NB4 (cell line): ENCODE data around the gene PARK7.

Source experiments
- MYC ChIP-seq: IDR thresholded peaks from 2 replicates; pipeline ENCODE4 v1.6.1; 2011; ENCODE audit warnings: low read depth, low read length
- POLR2A ChIP-seq: IDR thresholded peaks from 2 replicates; pipeline ENCODE4 v1.6.1; 2011; ENCODE audit warnings: mild to moderate bottlenecking; ENCODE audit not compliant: insufficient read length; ENCODE audit errors: extremely low read depth
- TF ChIP-seq, protein P1 (sequence below): IDR thresholded peaks from one replicate; pipeline ENCODE4 v1.5.1; 2012; ENCODE audit warnings: low read depth, low read length

DNA sequence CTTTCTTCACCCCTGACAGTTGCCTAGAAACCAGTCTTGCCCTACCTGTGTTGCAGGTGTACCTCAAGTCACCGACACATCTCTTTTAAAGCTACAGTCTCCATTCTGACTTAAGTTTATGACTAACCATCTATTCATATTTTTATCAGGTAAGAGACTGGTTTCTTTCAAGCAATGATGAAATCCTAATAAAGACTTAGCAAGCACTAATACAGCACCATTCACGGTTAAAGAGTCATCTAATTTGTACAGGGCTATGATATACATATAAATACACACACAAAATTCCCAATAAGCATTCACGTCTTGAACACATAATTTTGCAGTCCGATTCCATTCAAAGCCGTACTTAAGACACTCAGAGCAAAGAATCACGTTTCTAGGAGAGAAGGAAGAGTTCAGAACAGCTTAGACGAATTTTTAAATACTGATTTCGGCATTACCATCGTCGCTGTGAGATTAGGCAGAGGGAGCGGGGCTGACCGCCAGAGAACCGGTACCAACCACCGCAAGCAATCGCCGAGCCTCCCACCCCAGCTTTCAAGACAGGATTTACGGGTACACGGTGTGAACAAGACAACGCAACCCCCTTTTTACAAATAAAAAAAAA, 63.7 kb downstream of the PARK7 start:
- TF ChIP-seq, protein P1, sequence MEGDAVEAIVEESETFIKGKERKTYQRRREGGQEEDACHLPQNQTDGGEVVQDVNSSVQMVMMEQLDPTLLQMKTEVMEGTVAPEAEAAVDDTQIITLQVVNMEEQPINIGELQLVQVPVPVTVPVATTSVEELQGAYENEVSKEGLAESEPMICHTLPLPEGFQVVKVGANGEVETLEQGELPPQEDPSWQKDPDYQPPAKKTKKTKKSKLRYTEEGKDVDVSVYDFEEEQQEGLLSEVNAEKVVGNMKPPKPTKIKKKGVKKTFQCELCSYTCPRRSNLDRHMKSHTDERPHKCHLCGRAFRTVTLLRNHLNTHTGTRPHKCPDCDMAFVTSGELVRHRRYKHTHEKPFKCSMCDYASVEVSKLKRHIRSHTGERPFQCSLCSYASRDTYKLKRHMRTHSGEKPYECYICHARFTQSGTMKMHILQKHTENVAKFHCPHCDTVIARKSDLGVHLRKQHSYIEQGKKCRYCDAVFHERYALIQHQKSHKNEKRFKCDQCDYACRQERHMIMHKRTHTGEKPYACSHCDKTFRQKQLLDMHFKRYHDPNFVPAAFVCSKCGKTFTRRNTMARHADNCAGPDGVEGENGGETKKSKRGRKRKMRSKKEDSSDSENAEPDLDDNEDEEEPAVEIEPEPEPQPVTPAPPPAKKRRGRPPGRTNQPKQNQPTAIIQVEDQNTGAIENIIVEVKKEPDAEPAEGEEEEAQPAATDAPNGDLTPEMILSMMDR = no peak
- no peak for TF ChIP-seq POLR2A
- no peak for TF ChIP-seq MYC
